Gastroesophageal sphincter (tissue), 4 donors: ENCODE results near the gene NHEJ1. TPM values are rescaled to one million over a fixed set of nuclear protein-coding genes. Genes with fewer than 3 reads are reported as not detected.

Source experiments
- ATAC-seq: fragments of 150-250 bp; one replicate; pipeline ENCODE4 v1.9.1; 2016; ENCODE audit warnings: mild to moderate bottlenecking, moderate library complexity
- H3K27ac ChIP-seq, 4 donors: fragments of 200-600 bp; sonication (generic) in 3 of 4; 1 replicate in 3 of 4; 2 replicates in 1 of 4; pipeline ENCODE4 v1.5.1; 2016 to 2019
- H3K27me3 ChIP-seq: fragments of 200-600 bp; sonication (generic); one replicate; pipeline ENCODE4 v1.5.1; 2019
- H3K36me3 ChIP-seq, 2 donors: fragments of 200-600 bp; sonication (generic); one replicate each; pipeline ENCODE4 v1.5.1; 2019; ENCODE audit warnings: control low read depth in 1 of 2
- H3K4me1 ChIP-seq, 3 donors: fragments of 200-600 bp; sonication (generic); 1 replicate in 2 of 3; 2 replicates in 1 of 3; pipeline ENCODE4 v1.5.1; 2016 to 2019; ENCODE audit warnings: control low read depth in 2 of 3
- H3K4me3 ChIP-seq, 2 donors: fragments of 200-600 bp; sonication (generic); one replicate each; pipeline ENCODE4 v1.5.1; 2019; ENCODE audit warnings: mild to moderate bottlenecking in 1 of 2, moderate library complexity in 1 of 2
- H3K9me3 ChIP-seq, 3 donors: fragments of 200-600 bp; sonication (generic); one replicate each; pipeline ENCODE4 v1.5.1; 2017 to 2019; ENCODE audit warnings: control low read depth in 2 of 3
- CTCF ChIP-seq, 4 experiments: fragments of 200-600 bp in 2 of 4; fragments of 450-650 bp in 2 of 4; sonication (generic) in 1 of 4; IDR thresholded peaks; one replicate each; pipeline ENCODE4 v1.5.1; 2017 to 2019; ENCODE audit warnings: antibody characterized with exemption in 4 of 4, mild to moderate bottlenecking in 2 of 4, moderate library complexity in 2 of 4
- EP300 ChIP-seq: sonication (generic); formaldehyde crosslinking; IDR thresholded peaks from one replicate; pipeline ENCODE4 v1.6.1; 2017; ENCODE audit warnings: antibody characterized with exemption, mild to moderate bottlenecking
- POLR2A ChIP-seq, 2 donors: fragments of 450-650 bp; IDR thresholded peaks; one replicate each; pipeline ENCODE4 v1.6.1; 2017; ENCODE audit warnings: antibody characterized with exemption in 2 of 2, mild to moderate bottlenecking in 2 of 2, moderate library complexity in 1 of 2
- POLR2AphosphoS5 ChIP-seq: sonication (generic); formaldehyde crosslinking; IDR thresholded peaks from one replicate; pipeline ENCODE4 v1.6.1; 2017; ENCODE audit warnings: antibody characterized with exemption
- WGBS, 2 donors: methylation state at CpG; one replicate each; pipeline ENCODE4 v1.1.5; 2018; ENCODE audit warnings: low coverage in 1 of 2; 5-methylcytosine and 5-hydroxymethylcytosine counted together
- total RNA-seq, 4 donors: library from RNA; depleted of rRNA; stranded (reverse); fragments of >200 nt; gene quantifications; one replicate each; pipeline ENCODE4 v1.1.0, GENCODE V29; 2016

The NHEJ1 gene
- total RNA-seq, 4 donors from 2014 or later = 12.8 to 25.5 (median 17.4) TPM

DNA sequence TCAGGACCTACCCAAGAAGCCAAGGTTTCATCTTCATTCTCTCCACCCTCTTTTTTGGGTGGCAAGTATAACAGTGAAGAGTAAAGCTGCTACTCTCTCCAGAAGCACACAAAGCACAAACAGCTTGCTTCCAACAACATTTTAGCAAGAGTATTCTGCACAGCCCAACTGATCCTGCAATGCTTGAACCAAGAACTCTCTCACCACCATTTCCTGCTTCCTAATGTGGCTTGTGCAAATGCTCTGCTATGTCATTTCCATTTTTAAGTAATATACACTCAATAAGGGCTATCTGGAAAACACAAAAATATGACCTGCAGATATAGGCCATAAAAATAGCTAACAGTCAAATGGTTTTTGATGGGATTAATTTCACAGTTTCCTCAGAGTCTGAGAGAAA lies 75.8 kb downstream of the NHEJ1 start:
- H3K4me1 ChIP-seq = peaks cover 0 to 2% (median 0%) of the 10 kb centered on the region in 3 donors

DNA sequence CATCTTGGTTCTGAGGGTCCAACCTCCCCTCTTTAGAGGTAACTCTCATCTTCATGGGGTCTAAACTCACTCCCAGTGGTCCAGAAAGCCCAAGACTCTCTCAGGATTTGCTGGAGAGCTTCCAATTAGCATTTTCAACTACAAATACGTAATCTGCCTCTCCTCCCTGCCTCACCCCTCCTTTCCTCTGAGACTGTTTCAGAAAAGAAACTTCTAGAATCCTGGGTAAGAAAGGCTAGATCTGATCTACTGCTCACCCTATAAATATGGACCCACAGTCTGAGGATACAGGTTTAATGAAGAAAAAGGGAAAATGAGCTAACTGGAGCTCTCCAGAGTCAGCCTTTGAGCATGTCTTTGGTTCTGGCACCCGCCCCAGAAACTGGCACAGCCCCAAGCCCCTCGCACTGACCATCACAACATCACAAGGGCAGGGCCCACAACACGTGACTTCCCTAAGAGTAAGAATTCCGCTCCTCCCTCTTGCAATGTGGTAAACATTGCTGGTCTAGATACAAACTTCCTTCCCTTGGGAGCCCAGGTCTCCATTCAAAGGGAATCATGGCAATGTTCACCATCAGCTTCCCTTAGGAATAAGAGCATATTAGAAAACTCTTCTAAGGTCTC lies 78.2 kb downstream of the NHEJ1 start:
- ATAC-seq = no peak
- TF ChIP-seq EP300 = no peak
- TF ChIP-seq POLR2AphosphoS5 = no peak
- TF ChIP-seq CTCF (IDR thresholded peaks at IDR 0.05) = no peak
- TF ChIP-seq POLR2A (IDR thresholded peaks at IDR 0.05) = no peak
- 90% methylated on average over 2 of the region's 5 CpGs; no CpG with 5 or more reads in 1 of the 2 donors for WGBS, 2 donors

More for the DNA sequence above, 75.8 kb downstream of the NHEJ1 start:
- Histone ChIP-seq H3K9me3 (no peaks in the 10 kb centered on the region), H3K27me3 (no peaks in the 10 kb centered on the region), H3K27ac (no peak overlapping the region), H3K36me3 (no peaks in the 10 kb centered on the region), H3K4me3 (no peak overlapping the region)
- no peak for TF ChIP-seq CTCF (IDR thresholded peaks at IDR 0.05)
- no peak for TF ChIP-seq POLR2AphosphoS5
- no peak for TF ChIP-seq EP300
- no peak for TF ChIP-seq POLR2A (IDR thresholded peaks at IDR 0.05)
- ATAC-seq = no peak

GRCh38 chr2:219081701-219082331 lies 78.8 kb downstream of the NHEJ1 start:
- Histone ChIP-seq H3K9me3 (no peaks in the 10 kb centered on the region), H3K4me3 (no peak overlapping the region), H3K4me1 (peaks cover 0 to 2% (median 0%) of the 10 kb centered on the region in 3 donors), H3K27ac (no peak overlapping the region), H3K27me3 (no peaks in the 10 kb centered on the region), H3K36me3 (peaks cover 0 to 14% of the 10 kb centered on the region in 2 donors)
- ATAC-seq = no peak
- TF ChIP-seq POLR2AphosphoS5 = no peak
- TF ChIP-seq CTCF (IDR thresholded peaks at IDR 0.05) = no peak
- no peak for TF ChIP-seq POLR2A (IDR thresholded peaks at IDR 0.05)
- no peak for TF ChIP-seq EP300

More for the DNA sequence above, 78.2 kb downstream of the NHEJ1 start:
- Histone ChIP-seq H3K4me1 (peaks cover 0 to 2% (median 0%) of the 10 kb centered on the region in 3 donors), H3K27me3 (no peaks in the 10 kb centered on the region), H3K27ac (no peak overlapping the region), H3K4me3 (no peak overlapping the region), H3K36me3 (peaks cover 0 to 8% of the 10 kb centered on the region in 2 donors), H3K9me3 (no peaks in the 10 kb centered on the region)

DNA sequence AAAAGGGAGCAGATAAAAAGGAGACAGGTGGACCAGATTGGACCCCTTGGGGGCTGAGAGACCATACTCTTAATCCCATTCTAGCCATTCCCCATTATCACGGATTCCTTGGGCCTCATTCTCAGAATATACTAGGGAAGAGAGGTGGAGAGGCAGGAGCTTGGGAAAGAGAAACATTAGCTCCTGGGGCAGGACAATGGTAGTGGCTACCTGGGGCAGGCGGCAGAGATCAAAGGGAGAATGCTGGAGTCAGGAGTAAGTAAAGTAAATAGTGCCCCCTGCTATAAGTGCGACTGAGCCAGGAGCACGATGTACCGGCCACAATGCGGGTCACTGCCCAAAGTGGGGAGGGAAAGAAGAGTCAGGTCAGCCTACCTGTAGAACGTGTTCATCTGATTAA lies 79.5 kb downstream of the NHEJ1 start:
- Histone ChIP-seq H3K9me3 (no peaks in the 10 kb centered on the region), H3K27ac (no peak overlapping the region), H3K4me3 (no peak overlapping the region), H3K36me3 (peaks cover 0 to 22% of the 10 kb centered on the region in 2 donors), H3K27me3 (no peaks in the 10 kb centered on the region), H3K4me1 (peaks cover 0 to 2% (median 0%) of the 10 kb centered on the region in 3 donors)
- TF ChIP-seq CTCF (IDR thresholded peaks at IDR 0.05) (no peak), POLR2AphosphoS5 (no peak), EP300 (no peak), POLR2A (IDR thresholded peaks at IDR 0.05) (no peak)
- ATAC-seq = no peak
- WGBS, 2 donors = 76 to 87% methylated on average over 6 of the region's 7 CpGs

DNA sequence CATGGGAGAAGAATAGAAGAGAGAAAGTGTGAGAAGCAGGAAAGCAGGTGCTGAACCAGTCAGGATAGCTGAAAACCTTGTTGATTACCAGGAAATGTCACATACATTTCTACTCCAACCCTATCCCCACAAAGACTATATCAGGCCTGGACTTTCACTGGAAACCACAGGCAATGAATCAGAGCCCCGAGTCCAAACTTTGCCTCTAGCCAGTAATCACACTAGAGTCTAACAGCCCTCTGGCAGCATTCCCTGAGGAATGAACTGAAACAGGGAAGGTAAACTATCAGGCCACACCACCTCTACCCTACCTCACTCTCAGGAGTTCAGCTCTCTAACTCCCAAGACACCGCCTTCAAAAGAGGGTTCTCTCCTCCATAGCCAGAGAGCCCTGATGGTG lies 81.2 kb downstream of the NHEJ1 start:
- no peaks in the 10 kb centered on the region for H3K9me3 ChIP-seq
- no peak overlapping the region for H3K4me3 ChIP-seq
- 80 to 94% methylated on average over 2 of the region's 2 CpGs for WGBS, 2 donors
- ATAC-seq = no peak
- peaks cover 0 to 2% (median 0%) of the 10 kb centered on the region in 3 donors for H3K4me1 ChIP-seq
- no peaks in the 10 kb centered on the region for H3K27me3 ChIP-seq
- peaks cover 0 to 38% of the 10 kb centered on the region in 2 donors for H3K36me3 ChIP-seq
- H3K27ac ChIP-seq = no peak overlapping the region
- no peak for TF ChIP-seq POLR2A (IDR thresholded peaks at IDR 0.05)
- no peak for TF ChIP-seq CTCF (IDR thresholded peaks at IDR 0.05)
- no peak for TF ChIP-seq POLR2AphosphoS5
- TF ChIP-seq EP300 = no peak
